Breast epithelium (tissue), 3 donors: ENCODE results near the gene MSL1.

ENCODE experiments used
- POLR2AphosphoS5 ChIP-seq, 3 donors: sonication (generic); formaldehyde crosslinking; IDR thresholded peaks; one replicate each; pipeline ENCODE4 v1.6.1; 2017; ENCODE audit warnings: antibody characterized with exemption in 3 of 3
- TF ChIP-seq, protein P1 (sequence below), 3 donors: fragments of 450-650 bp; IDR thresholded peaks; one replicate each; pipeline ENCODE4 v1.5.1; 2016 to 2017; ENCODE audit warnings: antibody characterized with exemption in 3 of 3, mild to moderate bottlenecking in 3 of 3, moderate library complexity in 3 of 3

DNA sequence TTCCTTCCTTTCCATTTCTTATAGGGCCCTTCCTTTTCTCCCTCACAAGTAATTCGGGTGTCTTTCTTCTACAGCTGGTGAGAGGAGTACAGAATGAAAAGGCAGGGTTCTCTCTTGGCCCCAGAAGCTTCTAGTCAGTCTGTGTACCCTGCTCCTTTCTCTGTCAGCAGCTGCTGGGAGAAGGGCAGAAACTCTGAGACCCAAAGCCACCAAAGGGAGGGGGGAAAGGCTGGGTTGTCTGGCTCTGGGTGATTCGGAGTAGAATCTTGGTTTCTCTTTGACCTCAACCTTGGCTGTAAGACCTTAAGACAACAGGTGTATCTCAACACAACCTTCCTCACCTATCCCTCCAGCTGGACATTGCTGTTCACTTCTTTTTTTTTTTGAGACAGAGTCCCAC is 18.1 kb upstream of the MSL1 start:
- TF ChIP-seq, protein P1, sequence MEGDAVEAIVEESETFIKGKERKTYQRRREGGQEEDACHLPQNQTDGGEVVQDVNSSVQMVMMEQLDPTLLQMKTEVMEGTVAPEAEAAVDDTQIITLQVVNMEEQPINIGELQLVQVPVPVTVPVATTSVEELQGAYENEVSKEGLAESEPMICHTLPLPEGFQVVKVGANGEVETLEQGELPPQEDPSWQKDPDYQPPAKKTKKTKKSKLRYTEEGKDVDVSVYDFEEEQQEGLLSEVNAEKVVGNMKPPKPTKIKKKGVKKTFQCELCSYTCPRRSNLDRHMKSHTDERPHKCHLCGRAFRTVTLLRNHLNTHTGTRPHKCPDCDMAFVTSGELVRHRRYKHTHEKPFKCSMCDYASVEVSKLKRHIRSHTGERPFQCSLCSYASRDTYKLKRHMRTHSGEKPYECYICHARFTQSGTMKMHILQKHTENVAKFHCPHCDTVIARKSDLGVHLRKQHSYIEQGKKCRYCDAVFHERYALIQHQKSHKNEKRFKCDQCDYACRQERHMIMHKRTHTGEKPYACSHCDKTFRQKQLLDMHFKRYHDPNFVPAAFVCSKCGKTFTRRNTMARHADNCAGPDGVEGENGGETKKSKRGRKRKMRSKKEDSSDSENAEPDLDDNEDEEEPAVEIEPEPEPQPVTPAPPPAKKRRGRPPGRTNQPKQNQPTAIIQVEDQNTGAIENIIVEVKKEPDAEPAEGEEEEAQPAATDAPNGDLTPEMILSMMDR (IDR thresholded peaks at IDR 0.05), result no peak
- TF ChIP-seq POLR2AphosphoS5 (IDR thresholded peaks at IDR 0.05), result no peak
